ENCODE measurements around the gene RETN.

Gene RETN

DNA sequence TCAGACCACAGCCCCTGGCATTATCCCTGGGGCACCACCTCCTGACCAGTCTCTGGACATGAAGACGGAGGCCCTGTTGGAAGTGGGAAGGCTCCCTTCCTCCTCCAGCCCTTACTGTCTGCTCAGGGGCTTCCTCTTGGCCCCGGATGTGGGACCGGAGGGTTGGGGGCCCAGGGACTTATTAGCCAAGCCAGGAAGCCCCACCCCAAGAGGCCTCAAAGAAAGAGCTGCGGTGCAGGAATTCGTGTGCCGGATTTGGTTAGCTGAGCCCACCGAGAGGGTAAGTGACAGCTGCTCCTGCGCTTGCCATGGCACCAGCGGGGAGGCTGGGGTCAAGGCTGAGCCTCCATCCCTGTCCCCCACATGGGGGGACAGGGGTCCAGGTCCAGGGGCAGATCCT lies at the start of gene RETN:
Gene RETN (plus strand): TSS at position 208 of the 400 bp plus-strand sequence. CDS start 278 bp downstream, outside the sequence.
- DNase-seq: no peak

- DNase-seq: no peak
Observed at GRCh38 chr19:7619671-7620441, 49.0 kb upstream of the RETN start.

DNA sequence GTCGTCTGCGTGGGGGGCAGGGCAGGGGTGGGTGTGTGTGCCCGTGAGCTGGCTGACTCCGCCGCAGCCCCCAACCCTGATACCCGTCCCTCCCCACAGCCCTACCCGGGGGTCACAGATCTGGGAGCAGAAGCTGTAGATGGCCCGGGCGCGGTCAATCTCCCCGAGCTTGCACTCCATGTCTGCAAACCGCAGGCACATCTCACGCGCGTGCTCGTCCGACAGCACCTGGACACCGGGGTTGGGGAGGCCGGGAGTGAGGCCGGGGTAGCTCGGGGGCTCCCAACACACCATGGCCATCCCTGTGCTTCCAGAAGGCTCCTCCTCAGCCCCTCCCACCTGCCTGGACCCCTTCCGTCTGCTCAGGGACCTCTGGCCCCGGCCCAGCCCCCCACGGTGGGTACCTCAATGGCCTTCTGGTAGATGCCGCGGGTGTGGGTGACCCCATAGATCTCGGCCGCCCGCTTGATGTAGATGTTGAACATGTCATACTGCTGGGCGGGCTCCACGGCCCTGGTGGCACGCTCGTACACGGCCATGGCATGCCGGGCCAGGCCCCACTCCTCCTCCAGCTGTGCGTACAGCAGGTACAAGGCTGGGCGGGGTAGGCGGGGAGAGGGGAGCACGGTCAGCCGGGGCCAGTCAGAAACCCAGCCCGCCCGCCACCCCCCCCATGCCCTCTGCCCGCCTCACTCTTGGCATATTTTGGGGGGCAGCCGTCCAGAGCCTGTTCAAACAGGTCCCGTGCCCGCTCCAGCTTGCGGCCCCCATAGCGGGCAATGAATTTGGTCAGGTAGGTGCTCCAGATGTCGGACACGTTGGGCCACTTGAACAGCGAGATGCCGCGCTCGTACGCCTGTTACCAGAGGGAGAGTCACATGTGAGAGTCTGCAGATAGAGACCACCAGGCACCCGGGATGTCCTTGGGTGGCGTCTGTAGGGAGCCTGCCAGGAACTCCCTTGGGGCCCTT lies 48.1 kb upstream of the RETN start:
- DNase-seq: no peak

DNA sequence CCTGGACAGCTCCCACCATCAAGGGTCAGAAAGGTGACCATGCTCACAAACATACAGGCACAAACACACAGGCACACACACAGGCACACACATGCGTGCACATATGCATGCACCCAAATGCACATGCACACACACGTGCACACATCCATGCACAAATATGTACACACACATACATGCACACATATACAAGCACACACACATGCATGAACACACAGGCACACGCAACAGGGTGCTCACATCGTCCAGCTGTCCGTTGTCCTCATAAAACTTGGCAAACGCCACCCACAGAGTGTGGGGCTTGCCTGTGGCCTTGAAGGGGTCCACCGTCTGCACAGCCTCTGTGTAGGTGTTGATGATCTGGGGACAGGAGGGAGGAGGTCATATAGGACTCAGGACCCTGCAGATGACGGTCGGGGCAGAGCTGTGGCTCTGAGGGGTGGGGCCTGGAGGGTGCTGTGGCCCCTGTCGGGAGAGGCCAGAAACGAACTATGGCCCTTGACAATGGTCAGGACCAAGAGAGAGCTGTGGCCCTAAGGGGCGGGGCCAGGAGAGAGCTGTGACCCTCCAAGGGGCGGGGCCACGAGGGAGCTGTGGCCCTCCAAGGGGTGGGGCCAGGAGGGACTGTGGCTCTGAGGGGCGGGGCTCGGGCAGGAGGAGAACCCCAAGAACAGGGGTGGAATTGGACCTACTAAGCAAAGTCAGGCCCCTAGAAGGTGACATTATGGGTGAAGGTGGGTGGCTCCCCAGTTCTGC lies 45.7 kb upstream of the RETN start:
- no peak for DNase-seq

DNA sequence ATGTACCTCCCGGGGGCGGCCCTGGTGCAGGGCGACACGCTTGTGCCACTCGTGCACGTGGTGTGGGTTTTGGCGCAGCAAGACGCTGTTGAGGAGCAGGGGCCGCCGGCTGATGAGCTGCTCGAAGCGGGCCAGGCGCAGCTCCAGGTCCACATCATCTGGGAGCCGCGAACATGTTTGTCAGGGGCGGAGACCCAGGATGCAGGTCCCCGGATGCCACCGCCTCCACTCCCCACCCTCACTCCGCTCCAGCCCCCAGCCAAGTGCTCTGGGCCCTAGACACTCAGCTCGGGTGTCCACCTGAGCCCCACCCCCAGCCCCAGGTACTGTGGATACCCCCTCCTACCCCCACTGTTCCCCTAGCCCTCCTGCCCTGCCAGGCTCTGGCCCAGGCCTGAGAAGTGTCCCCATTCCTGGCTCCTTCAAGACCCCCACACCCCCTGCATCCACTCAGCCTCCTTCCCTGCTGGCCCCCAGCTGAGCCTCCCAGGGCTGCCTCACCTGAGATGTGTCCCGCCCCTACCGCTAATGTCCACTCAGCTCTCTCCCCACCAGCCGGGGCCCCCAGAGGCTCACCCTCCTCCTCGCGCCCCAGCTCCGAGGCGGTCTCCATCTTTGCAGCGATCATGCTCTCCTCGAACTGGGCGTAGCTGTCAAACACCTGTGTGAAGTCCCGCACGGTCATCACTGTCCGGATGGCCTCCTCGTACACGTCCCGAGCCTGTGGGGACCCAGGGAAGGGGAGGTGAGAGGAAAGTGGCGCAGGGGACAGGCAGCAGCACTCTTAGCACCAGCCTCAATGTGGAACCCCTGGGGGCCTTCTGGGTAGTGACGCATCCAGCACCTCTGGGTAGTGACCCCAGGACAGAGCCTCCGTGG lies 44.9 kb upstream of the RETN start:
- no peak for DNase-seq

DNA sequence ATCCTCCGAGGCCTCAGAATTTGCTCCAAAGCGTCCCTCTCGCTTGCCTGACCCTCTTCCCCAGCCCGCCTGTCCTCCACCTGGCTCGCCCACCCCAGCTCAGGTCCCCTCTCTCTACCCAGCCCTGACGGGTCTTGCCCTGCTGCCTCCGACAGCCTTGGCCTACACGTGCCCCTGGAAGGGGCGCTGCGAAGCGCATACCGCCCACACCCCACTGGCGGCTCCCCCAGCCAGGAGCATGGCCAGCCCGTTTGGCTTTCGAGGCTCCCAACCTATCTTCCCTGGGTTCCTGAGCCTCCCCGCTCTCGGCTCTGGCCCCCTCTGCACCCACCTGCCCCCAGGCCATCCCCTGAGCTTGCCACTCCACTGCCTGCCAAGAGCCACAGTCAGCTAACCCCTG lies 44.0 kb upstream of the RETN start:
- DNase-seq: no peak

- no peak for DNase-seq
Observed at GRCh38 chr19:7625763-7626372, 43.0 kb upstream of the RETN start.

DNA sequence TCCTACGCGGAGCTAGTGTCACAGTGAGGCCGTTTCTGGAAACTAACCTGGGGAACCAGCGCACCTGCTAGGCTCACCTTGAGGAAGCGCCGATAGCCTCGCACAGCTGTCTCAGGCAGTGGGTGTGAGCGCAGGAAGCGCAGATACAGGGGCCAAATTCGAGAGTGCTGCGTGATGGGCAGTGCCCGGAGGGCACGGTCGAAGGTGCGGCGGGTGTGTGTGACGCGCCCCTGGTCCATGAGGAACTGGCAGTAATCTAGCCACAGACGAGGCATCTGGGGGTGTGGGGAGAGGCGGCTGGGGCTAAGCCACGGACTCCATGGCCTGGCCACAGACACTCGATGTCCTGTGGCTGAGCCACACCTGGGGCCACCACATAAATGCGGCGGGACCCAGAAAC lies 41.7 kb upstream of the RETN start:
- DNase-seq: no peak

DNA sequence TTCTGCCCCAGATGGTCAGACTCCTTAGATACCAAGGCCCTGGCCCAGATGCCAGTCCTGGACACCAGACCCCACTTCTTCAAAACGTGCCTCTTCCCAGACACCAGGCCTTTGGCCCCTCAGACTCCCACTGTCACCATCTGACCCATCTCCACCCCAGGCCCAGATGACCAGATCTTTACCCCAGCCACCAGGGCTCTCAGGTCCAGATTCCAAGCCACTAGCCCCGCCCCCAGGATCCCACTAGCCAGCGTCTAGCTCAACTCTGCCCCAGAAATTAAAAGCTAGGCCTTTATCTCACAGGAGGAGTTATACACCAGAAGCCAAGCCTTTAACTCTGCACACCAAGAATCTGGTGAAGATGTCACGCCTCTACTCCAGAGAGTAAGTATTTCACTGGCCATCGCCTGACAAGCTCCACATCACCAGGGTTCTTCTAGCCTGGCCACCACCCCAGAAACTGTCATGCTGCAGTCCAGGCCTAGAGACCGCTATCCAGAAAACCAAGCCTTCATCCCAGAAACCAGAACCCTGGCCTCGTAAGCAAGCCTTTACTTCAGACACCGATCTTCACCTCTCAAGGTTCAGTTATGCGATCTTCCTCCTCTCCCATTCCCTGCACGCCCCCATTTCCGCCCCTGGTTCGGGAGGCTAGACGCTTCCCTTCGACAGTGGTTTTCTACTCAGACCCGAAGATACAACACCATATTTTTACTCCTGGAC lies 40.1 kb upstream of the RETN start:
- no peak for DNase-seq

- DNase-seq: peak; percentile 98
Observed at GRCh38 chr19:7629347-7630054, 39.3 kb upstream of the RETN start, which contains the start of the genes PET100 and XAB2. TSS of gene PET100 (plus strand) at chr19:7629793. CDS start at chr19:7629834, 41 bp downstream. TSS of gene XAB2 (minus strand) at chr19:7629545. CDS start at chr19:7629527, 18 bp downstream.

- no peak for DNase-seq
Observed at GRCh38 chr19:7631577-7631976, 37.3 kb upstream of the RETN start.

DNA sequence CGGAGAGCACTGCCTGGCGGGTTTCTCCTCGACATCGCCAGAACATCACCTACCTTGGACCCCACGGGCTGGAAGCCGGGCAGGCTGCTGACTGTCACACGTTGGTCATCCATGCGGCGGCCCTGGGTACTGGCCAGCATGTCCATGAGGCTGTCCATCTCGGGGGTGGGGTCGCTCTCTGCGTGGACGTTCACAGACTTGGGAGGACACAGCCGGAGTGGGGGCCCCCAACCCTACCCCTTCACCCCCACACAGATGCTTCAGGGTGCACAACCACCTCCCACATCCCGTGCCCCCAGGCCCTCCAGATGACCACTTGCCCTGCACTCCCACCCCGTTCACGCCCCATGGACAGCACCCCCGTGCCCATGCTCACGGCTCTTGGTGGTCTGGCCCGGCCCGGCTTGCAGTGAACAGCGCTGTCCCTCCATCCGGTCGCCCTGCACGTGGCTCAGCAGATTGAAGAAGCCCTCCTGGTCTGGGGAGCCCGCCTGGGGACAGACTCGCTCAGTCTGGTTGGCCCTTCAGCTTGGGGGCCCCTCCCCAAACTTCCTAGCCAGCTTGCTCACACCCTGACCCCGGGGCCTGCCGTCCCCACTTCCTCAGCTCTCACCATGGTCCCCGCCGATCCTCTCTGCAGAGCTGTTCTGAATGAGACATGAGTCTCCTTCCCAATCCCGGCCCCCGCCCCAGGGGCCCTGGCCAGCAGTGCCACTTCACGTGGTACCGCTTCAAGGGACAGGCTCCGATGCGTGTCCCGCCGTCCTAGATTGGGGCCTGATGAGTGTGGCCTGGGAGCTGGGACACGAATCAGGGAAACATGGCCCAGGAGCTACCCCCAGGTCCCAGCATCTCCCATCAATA lies 36.3 kb upstream of the RETN start:
- DNase-seq: no peak

DNA sequence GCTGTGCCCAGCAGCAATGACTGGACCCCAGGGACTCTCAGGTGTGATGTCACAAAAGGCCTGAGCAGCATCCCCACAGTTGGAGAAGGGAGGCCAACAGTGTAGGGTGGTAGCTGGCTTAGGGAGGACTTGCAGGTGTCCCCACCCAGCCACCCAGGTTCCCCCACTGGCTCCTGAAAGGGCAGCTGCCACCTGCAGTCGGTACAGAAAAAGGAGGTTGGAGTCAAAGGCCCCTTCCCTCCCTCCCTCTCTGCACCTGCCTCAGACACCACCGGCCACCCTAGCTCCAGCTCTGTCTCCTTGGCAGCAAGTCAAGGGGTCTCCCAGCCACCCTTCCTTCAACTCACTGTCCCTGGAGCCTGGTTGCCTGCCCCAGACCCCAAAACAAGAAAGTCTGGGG lies 35.2 kb upstream of the RETN start, which contains the start of gene PCP2:
Gene PCP2 (minus strand): TSS at position 22 of the 400 bp plus-strand sequence. CDS start 262 bp downstream, outside the sequence.
- no peak for DNase-seq

- no peak for DNase-seq
Observed at GRCh38 chr19:7635670-7636069, 33.2 kb upstream of the RETN start.

- DNase-seq: no peak
Observed at GRCh38 chr19:7636317-7636690, 32.5 kb upstream of the RETN start.

DNA sequence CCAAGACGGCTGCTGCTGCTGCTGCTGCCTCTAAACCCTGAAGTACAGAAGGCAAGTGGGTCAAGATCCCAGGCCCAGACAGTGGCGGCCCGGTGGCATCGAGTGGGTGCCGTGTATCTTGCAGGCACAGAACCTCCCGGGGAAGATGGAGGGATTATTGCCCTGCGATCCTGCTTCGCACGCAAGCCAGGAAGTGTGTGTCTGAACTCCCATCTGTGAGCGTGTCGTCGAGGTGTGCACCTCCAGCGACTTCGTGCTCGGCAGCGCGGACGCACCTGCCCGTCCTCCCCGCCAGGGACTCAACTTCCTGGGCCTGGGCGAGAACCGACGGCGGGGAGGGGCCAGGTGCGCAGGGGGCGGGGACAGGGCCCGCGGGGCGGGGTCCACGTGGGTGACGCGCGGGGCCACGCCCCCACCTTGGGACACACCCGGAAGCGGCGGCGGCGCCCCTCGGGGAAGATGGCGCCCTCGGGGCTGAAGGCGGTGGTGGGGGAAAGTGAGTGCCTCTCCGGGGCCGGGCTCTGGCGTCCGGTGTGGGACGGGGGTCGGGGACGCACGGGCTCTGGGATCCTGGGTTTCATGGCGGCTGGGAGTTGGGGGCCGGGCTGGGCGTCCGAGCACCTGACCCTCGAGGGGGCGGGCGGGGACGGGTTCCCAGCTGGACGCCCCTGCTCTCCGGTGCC lies 32.0 kb upstream of the RETN start, which contains the start of gene STXBP2:
Gene STXBP2 (plus strand): TSS at position 420 of the 683 bp plus-strand sequence. CDS start 40 bp downstream, at position 460.
- peak; percentile 92 to 96 for DNase-seq

GRCh38 chr19:7637374-7638256 lies 31.2 kb upstream of the RETN start:
- peak; percentile 28 to 67 for DNase-seq

Data from CD4-positive, alpha-beta T cell treated with Interleukin-1 beta for 1 hour (primary cell).